ENCODE measurements around the gene GPR152. TPM values are rescaled to one million over a fixed set of nuclear protein-coding genes. Genes with fewer than 3 reads are reported as not detected.

The GPR152 gene
- total RNA-seq, 4 donors from 2014 or later, result not detected

- peak overlapping the region; percentile 40 to 84 (median 75) for H3K27ac ChIP-seq
- 68 to 96% methylated on average over 5 to 15 of the region's 38 CpGs for WGBS, 2 donors
- intact Hi-C loops (cut with DNase I), result no loop called here
These were observed 16.6 kb downstream of the GPR152 start for GRCh38 chr11:67435727-67436458.

DNA sequence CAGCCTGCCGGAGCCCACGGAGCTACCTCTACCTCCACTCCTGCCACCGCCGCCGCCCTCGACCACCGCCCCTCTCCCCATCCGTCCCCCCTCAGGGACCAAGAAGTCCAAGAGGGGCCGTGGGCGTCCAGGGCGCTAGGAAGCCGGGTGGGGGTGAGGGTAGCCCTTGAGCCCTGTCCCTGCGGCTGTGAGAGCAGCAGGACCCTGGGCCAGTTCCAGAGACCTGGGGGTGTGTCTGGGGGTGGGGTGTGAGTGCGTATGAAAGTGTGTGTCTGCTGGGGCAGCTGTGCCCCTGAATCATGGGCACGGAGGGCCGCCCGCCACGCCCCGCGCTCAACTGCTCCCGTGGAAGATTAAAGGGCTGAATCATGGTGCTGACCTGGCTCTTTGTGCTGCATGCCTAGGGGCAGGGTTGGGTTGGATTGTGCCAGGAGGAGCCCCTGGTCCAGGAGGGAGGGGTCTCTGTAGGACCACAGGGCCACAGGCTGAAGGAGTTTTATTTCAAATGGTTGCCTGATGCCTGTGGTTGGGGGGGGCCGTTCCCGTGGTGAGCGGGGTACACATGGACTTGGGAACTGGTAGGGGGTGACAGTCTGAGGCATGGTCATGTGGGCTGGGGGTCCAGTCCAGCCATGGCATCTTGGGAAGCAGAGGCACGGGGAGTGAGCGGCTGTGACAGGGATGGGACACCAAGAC lies 17.4 kb downstream of the GPR152 start:
- peaks cover 33 to 85% (median 41%) of the 10 kb centered on the region in 3 donors for H3K4me1 ChIP-seq
- DNase-seq, result no peak
- intact Hi-C loops (cut with DNase I), result no loop called here
- H3K9me3 ChIP-seq, result no peaks in the 10 kb centered on the region
- peak overlapping the region; percentile 40 to 84 (median 75) for H3K27ac ChIP-seq
- peaks cover 44 to 98% (median 51%) of the 10 kb centered on the region in 3 donors for H3K36me3 ChIP-seq
- no peaks in the 10 kb centered on the region for H3K27me3 ChIP-seq
- H3K4me3 ChIP-seq, result peak overlapping the region in 2 of 4 donors; percentile 41 to 58
- TF ChIP-seq, protein P1, sequence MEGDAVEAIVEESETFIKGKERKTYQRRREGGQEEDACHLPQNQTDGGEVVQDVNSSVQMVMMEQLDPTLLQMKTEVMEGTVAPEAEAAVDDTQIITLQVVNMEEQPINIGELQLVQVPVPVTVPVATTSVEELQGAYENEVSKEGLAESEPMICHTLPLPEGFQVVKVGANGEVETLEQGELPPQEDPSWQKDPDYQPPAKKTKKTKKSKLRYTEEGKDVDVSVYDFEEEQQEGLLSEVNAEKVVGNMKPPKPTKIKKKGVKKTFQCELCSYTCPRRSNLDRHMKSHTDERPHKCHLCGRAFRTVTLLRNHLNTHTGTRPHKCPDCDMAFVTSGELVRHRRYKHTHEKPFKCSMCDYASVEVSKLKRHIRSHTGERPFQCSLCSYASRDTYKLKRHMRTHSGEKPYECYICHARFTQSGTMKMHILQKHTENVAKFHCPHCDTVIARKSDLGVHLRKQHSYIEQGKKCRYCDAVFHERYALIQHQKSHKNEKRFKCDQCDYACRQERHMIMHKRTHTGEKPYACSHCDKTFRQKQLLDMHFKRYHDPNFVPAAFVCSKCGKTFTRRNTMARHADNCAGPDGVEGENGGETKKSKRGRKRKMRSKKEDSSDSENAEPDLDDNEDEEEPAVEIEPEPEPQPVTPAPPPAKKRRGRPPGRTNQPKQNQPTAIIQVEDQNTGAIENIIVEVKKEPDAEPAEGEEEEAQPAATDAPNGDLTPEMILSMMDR (IDR thresholded peaks at IDR 0.05), result no peak
- no peak for TF ChIP-seq POLR2A (IDR thresholded peaks at IDR 0.05)
- WGBS, 2 donors, result 67 to 71% methylated on average over 4 to 8 of the region's 26 CpGs

More at GRCh38 chr11:67435727-67436458, 16.6 kb downstream of the GPR152 start:
- Histone ChIP-seq H3K4me1 (peaks cover 38 to 87% (median 45%) of the 10 kb centered on the region in 3 donors), H3K4me3 (peak overlapping the region in 3 of 4 donors; percentile 39 to 58 (median 41)), H3K27me3 (no peaks in the 10 kb centered on the region), H3K9me3 (no peaks in the 10 kb centered on the region), H3K36me3 (peaks cover 45 to 98% (median 57%) of the 10 kb centered on the region in 3 donors)
- DNase-seq, result no peak
- TF ChIP-seq POLR2A (IDR thresholded peaks at IDR 0.05), result no peak
- TF ChIP-seq, protein P1 (IDR thresholded peaks at IDR 0.05), result no peak

- Histone ChIP-seq H3K27ac (peak overlapping the region in 3 of 4 donors; percentile 40 to 79 (median 71)), H3K36me3 (peaks cover 44 to 97% (median 51%) of the 10 kb centered on the region in 3 donors), H3K4me1 (peaks cover 33 to 85% (median 39%) of the 10 kb centered on the region in 3 donors), H3K4me3 (no peak overlapping the region), H3K9me3 (no peaks in the 10 kb centered on the region), H3K27me3 (no peaks in the 10 kb centered on the region)
- TF ChIP-seq, protein P1 (IDR thresholded peaks at IDR 0.05), result no peak
- TF ChIP-seq POLR2A (IDR thresholded peaks at IDR 0.05), result no peak
- intact Hi-C loops (cut with DNase I), result no loop called here
- 67 to 82% methylated on average over 9 to 10 of the region's 23 CpGs for WGBS, 2 donors
- no peak for DNase-seq
These were observed 18.1 kb downstream of the GPR152 start for GRCh38 chr11:67434395-67434881.

GRCh38 chr11:67433536-67434394 lies 18.8 kb downstream of the GPR152 start:
- Histone ChIP-seq H3K4me1 (peaks cover 36 to 85% (median 39%) of the 10 kb centered on the region in 3 donors), H3K36me3 (peaks cover 44 to 90% (median 51%) of the 10 kb centered on the region in 3 donors), H3K4me3 (no peak overlapping the region), H3K27me3 (no peaks in the 10 kb centered on the region), H3K27ac (peak overlapping the region in 2 of 4 donors; percentile 40 to 79), H3K9me3 (no peaks in the 10 kb centered on the region)
- no peak for TF ChIP-seq POLR2A (IDR thresholded peaks at IDR 0.05)
- TF ChIP-seq, protein P1 (IDR thresholded peaks at IDR 0.05), result no peak
- intact Hi-C loops (cut with DNase I), result no loop called here
- DNase-seq, result no peak
- 75 to 100% methylated on average over 5 to 6 of the region's 22 CpGs for WGBS, 2 donors
